Loucy (cell line): ENCODE data around the gene NOL9.
A peak's percentile ranks its signal among the peaks of the same experiment; 100 is the strongest.

Experiments
- H2AFZ ChIP-seq: fragments of 200-600 bp; sonication (generic); 2 replicates; pipeline ENCODE4 v1.6.0; 2016; ENCODE audit warnings: antibody characterized with exemption, mild to moderate bottlenecking, low read length, moderate library complexity
- H3F3A ChIP-seq: fragments of 200-600 bp; 2 replicates; pipeline ENCODE4 v1.6.0; 2016; ENCODE audit warnings: antibody characterized with exemption, low read depth, mild to moderate bottlenecking
- H3K27me3 ChIP-seq: fragments of 200-600 bp; sonication (generic); 2 replicates; pipeline ENCODE4 v1.6.1; 2014; ENCODE audit warnings: low read length, mild to moderate bottlenecking; ENCODE audit not compliant: insufficient read depth, poor library complexity, severe bottlenecking
- H3K36me3 ChIP-seq: fragments of 200-600 bp; sonication (generic); 2 replicates; pipeline ENCODE4 v1.6.1; 2016; ENCODE audit warnings: low read length; ENCODE audit not compliant: insufficient read depth
- H3K4me1 ChIP-seq: fragments of 200-600 bp; sonication (generic); 2 replicates; pipeline ENCODE4 v1.5.1; 2014; ENCODE audit warnings: low read length, mild to moderate bottlenecking; ENCODE audit not compliant: insufficient read depth, poor library complexity, severe bottlenecking
- H3K4me2 ChIP-seq: fragments of 200-600 bp; sonication (generic); 2 replicates; pipeline ENCODE4 v1.6.0; 2014; ENCODE audit warnings: antibody characterized with exemption, low read length, low read depth, mild to moderate bottlenecking; ENCODE audit not compliant: poor library complexity, severe bottlenecking
- H3K4me3 ChIP-seq: fragments of 200-600 bp; sonication (generic); 2 replicates; pipeline ENCODE4 v1.5.1; 2014; ENCODE audit warnings: low read length, mild to moderate bottlenecking, mixed read lengths; ENCODE audit not compliant: poor library complexity, severe bottlenecking
- H3K79me2 ChIP-seq: fragments of 200-600 bp; sonication (generic); 2 replicates; pipeline ENCODE4 v1.6.1; 2014; ENCODE audit warnings: low read length; ENCODE audit not compliant: insufficient read depth
- H3K9ac ChIP-seq: fragments of 200-600 bp; sonication (generic); 2 replicates; pipeline ENCODE4 v1.6.0; 2014; ENCODE audit warnings: mild to moderate bottlenecking, low read depth, low read length, moderate library complexity; ENCODE audit not compliant: poor library complexity, severe bottlenecking
- H3K9me2 ChIP-seq: fragments of 200-600 bp; sonication (generic); replicated peaks from 2 replicates; pipeline ENCODE4 v1.6.1; 2016; ENCODE audit warnings: low read depth, low read length, mixed read lengths
- H3K9me3 ChIP-seq: fragments of 200-600 bp; sonication (generic); 2 replicates; pipeline ENCODE4 v1.6.1; 2014; ENCODE audit warnings: mild to moderate bottlenecking, antibody characterized with exemption, low read length, low read depth; ENCODE audit not compliant: insufficient read depth
- H4K20me1 ChIP-seq: fragments of 200-600 bp; sonication (generic); 2 replicates; pipeline ENCODE4 v1.6.0; 2014; ENCODE audit warnings: antibody characterized with exemption, low read length, mild to moderate bottlenecking; ENCODE audit not compliant: insufficient read depth, poor library complexity, severe bottlenecking
- CTCF ChIP-seq: fragments of 200-600 bp; sonication (generic); conservative IDR thresholded peaks from 2 replicates; pipeline ENCODE4 v1.5.1; 2014; ENCODE audit warnings: mild to moderate bottlenecking, antibody characterized with exemption, low read length
- EZH2phosphoT487 ChIP-seq: fragments of 200-600 bp; IDR thresholded peaks from 2 replicates; pipeline ENCODE4 v1.6.1; 2018; ENCODE audit warnings: antibody characterized with exemption, mild to moderate bottlenecking, moderate library complexity, borderline replicate concordance

Gene NOL9

GRCh38 chr1:6487804-6488484, 66.4 kb downstream of the NOL9 start:
- H3K9me3 ChIP-seq, result no peaks in the 10 kb centered on the region
- H3K9me2 ChIP-seq, result no peaks in the 10 kb centered on the region
- H4K20me1 ChIP-seq, result no peaks in the 10 kb centered on the region
- peaks cover 28% of the 10 kb centered on the region for H3K4me1 ChIP-seq
- H3K4me3 ChIP-seq, result no peak overlapping the region
- no peak overlapping the region for H3K9ac ChIP-seq
- H3K36me3 ChIP-seq, result no peaks in the 10 kb centered on the region
- no peak overlapping the region for H3K4me2 ChIP-seq
- H3K27me3 ChIP-seq, result no peaks in the 10 kb centered on the region
- no peak overlapping the region for H2AFZ ChIP-seq
- TF ChIP-seq CTCF (no peak), EZH2phosphoT487 (no peak)
- H3F3A ChIP-seq, result peaks cover 5% of the 10 kb centered on the region; the same call in 1 of the 2 replicates
- 0 out of 2 replicates have a peak, but pooled peaks cover 4% of the 10 kb centered on the region for H3K79me2 ChIP-seq

- Histone ChIP-seq H3K4me2 (peak overlapping the region; percentile 11), H3K9ac (no peak overlapping the region), H3F3A (peaks cover 5% of the 10 kb centered on the region; the same call in 1 of the 2 replicates), H2AFZ (no peak overlapping the region), H3K4me1 (peaks cover 17% of the 10 kb centered on the region), H3K9me3 (no peaks in the 10 kb centered on the region), H4K20me1 (no peaks in the 10 kb centered on the region), H3K9me2 (no peaks in the 10 kb centered on the region), H3K4me3 (no peak overlapping the region), H3K79me2 (0 out of 2 replicates have a peak, but pooled peaks cover 4% of the 10 kb centered on the region), H3K36me3 (no peaks in the 10 kb centered on the region), H3K27me3 (no peaks in the 10 kb centered on the region)
- TF ChIP-seq EZH2phosphoT487 (no peak), CTCF (peak; percentile 90)
Observed at GRCh38 chr1:6486433-6487011, 67.8 kb downstream of the NOL9 start.

- Histone ChIP-seq H4K20me1 (no peaks in the 10 kb centered on the region), H3K4me2 (no peak overlapping the region), H3K9me3 (no peaks in the 10 kb centered on the region), H3K36me3 (no peaks in the 10 kb centered on the region), H3K9ac (no peak overlapping the region), H3F3A (no peaks in the 10 kb centered on the region), H3K9me2 (no peaks in the 10 kb centered on the region), H2AFZ (no peak overlapping the region), H3K27me3 (no peaks in the 10 kb centered on the region), H3K4me1 (peaks cover 12% of the 10 kb centered on the region), H3K79me2 (no peaks in the 10 kb centered on the region), H3K4me3 (no peak overlapping the region)
- TF ChIP-seq EZH2phosphoT487, result no peak
- TF ChIP-seq CTCF, result no peak
Observed at GRCh38 chr1:6485168-6486101, 68.9 kb downstream of the NOL9 start.
